CD4-positive, alpha-beta T cell treated with Interleukin-17A for 1 hour (primary cell): Measurements from ENCODE around the gene SIGLEC6.

Experiments
- DNase-seq: peaks from one replicate; pipeline ENCODE4 v3.0.0-alpha.2; 2020

The SIGLEC6 gene

GRCh38 chr19:51472607-51473006 is 58.9 kb downstream of the SIGLEC6 start:
- no peak for DNase-seq

- no peak for DNase-seq
Observed at GRCh38 chr19:51471527-51471926, 59.9 kb downstream of the SIGLEC6 start.

GRCh38 chr19:51470966-51471365 is 60.5 kb downstream of the SIGLEC6 start:
- no peak for DNase-seq

- DNase-seq, result no peak
Observed at GRCh38 chr19:51469629-51470028, 61.8 kb downstream of the SIGLEC6 start.

- DNase-seq, result no peak
Observed at GRCh38 chr19:51469162-51469561, 62.3 kb downstream of the SIGLEC6 start.

- DNase-seq, result no peak
Observed at GRCh38 chr19:51468545-51468920, 62.9 kb downstream of the SIGLEC6 start.

GRCh38 chr19:51467864-51468544 is 63.5 kb downstream of the SIGLEC6 start:
- DNase-seq, result no peak
